HFF-Myc (cell line): ENCODE results near the gene CLDN25.
"Not testable (repeated sequence)": the region's sequence is repeated elsewhere in the genome, so short reads cannot be mapped to it uniquely, and the experiment has no call there.

Experiments
- DNase-seq: peaks from one replicate; pipeline ENCODE4 v3.0.0-alpha.2; 2011; ENCODE audit warnings: low read depth; ENCODE audit errors: extremely low read depth
- H3K4me3 ChIP-seq: replicated peaks from 2 replicates; pipeline ENCODE4 v1.5.1; 2011; ENCODE audit warnings: low read depth, mild to moderate bottlenecking, control low read depth, low read length
- TF ChIP-seq, protein P1 (sequence below): IDR thresholded peaks from 2 replicates; pipeline ENCODE4 v1.5.1; 2012; ENCODE audit warnings: mild to moderate bottlenecking, low read depth, low read length, control low read depth; ENCODE audit errors: missing control alignments

CLDN25 gene

DNA sequence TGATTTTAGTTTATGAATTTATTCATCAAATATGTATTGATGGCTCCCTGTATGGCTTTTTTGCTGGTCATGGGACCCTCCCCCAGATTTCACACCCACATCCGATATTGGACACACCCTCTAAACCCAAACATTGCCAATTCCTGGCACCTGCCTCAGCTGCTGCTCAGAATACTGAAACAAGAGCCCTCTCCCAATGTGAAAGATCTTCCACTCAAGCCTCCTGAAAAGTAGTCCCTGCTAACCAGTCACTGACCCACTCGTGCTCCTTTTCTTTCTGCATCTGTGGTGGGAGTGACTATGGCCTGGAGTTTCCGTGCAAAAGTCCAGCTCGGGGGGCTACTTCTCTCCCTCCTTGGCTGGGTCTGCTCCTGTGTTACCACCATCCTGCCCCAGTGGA, at the start of gene CLDN25:
TSS of gene CLDN25 (plus strand) at position 301 of the 400 bp plus-strand sequence. CDS start at position 301, 0 bp downstream.
- no peak for DNase-seq
- no peak within 1 kb of the TSS for H3K4me3 ChIP-seq
- TF ChIP-seq, protein P1, sequence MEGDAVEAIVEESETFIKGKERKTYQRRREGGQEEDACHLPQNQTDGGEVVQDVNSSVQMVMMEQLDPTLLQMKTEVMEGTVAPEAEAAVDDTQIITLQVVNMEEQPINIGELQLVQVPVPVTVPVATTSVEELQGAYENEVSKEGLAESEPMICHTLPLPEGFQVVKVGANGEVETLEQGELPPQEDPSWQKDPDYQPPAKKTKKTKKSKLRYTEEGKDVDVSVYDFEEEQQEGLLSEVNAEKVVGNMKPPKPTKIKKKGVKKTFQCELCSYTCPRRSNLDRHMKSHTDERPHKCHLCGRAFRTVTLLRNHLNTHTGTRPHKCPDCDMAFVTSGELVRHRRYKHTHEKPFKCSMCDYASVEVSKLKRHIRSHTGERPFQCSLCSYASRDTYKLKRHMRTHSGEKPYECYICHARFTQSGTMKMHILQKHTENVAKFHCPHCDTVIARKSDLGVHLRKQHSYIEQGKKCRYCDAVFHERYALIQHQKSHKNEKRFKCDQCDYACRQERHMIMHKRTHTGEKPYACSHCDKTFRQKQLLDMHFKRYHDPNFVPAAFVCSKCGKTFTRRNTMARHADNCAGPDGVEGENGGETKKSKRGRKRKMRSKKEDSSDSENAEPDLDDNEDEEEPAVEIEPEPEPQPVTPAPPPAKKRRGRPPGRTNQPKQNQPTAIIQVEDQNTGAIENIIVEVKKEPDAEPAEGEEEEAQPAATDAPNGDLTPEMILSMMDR, result no peak

GRCh38 chr11:113730887-113731726, 48.5 kb upstream of the CLDN25 start:
- TF ChIP-seq, protein P1, result peak; percentile 49

GRCh38 chr11:113732092-113732491, 47.5 kb upstream of the CLDN25 start:
- H3K4me3 ChIP-seq, result no peak overlapping the region
- TF ChIP-seq, protein P1, result no peak
- no peak for DNase-seq

More at GRCh38 chr11:113730887-113731726, 48.5 kb upstream of the CLDN25 start:
- H3K4me3 ChIP-seq, result no peak overlapping the region
- peak; percentile 21 for DNase-seq

- TF ChIP-seq, protein P1, result no peak
- no peak overlapping the region for H3K4me3 ChIP-seq
- DNase-seq, result no peak
These were observed 43.3 kb upstream of the CLDN25 start for GRCh38 chr11:113736323-113736722.

GRCh38 chr11:113752932-113753331, 26.7 kb upstream of the CLDN25 start:
- no peak overlapping the region for H3K4me3 ChIP-seq
- TF ChIP-seq, protein P1, result no peak
- no peak for DNase-seq

DNA sequence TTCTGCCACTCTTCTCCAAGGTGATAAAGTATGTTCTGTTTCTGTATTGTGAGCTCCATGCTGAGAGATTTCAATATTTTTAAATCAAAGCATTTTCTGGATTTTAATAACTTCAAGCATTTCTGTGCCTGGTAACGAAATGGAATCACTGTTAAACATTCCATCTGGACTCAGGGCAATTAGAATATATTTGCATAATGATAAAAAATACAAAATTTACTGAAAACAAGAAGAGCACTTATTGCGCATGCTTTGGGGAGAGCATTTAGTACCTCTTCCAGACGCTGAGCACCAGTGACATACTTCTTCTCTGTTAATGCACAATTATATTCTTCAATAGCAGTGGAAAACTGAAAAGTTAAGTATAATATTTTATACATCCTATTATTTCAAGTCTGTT, 19.4 kb upstream of the CLDN25 start:
- no peak overlapping the region for H3K4me3 ChIP-seq
- TF ChIP-seq, protein P1, result no peak
- DNase-seq, result no peak

DNA sequence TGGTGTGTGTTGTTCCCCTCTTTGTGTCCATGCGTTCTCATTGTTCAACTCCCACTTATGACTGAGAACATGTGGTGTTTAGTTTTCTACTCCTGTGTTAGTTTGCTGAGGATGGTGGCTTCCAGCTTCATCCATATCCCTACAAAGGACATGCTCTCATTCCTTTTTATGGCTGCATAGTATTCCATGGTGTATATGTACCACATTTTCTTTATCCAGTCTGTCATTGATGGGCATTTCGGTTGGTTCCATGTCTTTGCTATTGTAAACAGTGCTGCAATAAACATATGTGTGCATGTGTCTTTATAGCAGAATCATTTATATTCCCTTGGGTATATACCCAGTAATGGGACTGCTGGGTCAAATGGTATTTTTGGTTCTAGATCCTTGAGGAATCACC, 16.6 kb upstream of the CLDN25 start:
- H3K4me3 ChIP-seq, DNase-seq: not testable (repeated sequence)
